Hepatocyte (in vitro differentiated cells): ENCODE measurements around the gene RUNX3.

ENCODE experiments used
- EZH2 ChIP-seq: fragments of 200-600 bp; sonication (generic); IDR thresholded peaks from 2 replicates; pipeline ENCODE4 v1.6.1; 2016; ENCODE audit warnings: antibody characterized with exemption, mild to moderate bottlenecking, borderline replicate concordance
- EZH2phosphoT487 ChIP-seq: fragments of 200-600 bp; sonication (generic); IDR thresholded peaks from one replicate; pipeline ENCODE4 v1.6.1; 2018; ENCODE audit warnings: antibody characterized with exemption, mild to moderate bottlenecking, low read depth, moderate library complexity; ENCODE audit not compliant: unreplicated experiment, severe bottlenecking

GRCh38 chr1:24963943-24964693, 34.0 kb upstream of the RUNX3 start:
- TF ChIP-seq EZH2 (no peak), EZH2phosphoT487 (no peak)
